GF-D8 (cell line): Measurements from ENCODE around the gene SYP.
"Not testable (repeated sequence)": the region's sequence is repeated elsewhere in the genome, so short reads cannot be mapped to it uniquely, and the experiment has no call there.

ENCODE experiments used
- DNase-seq: peaks from one replicate; lab custom pipeline; 2025; lab: John Stamatoyannopoulos, UW

SYP gene

GRCh38 chrX:49166914-49167739 is 32.9 kb downstream of the SYP start:
- peak; percentile 88 for DNase-seq

GRCh38 chrX:49165901-49166881 is 33.8 kb downstream of the SYP start:
- peak; percentile 76 for DNase-seq

- no peak for DNase-seq
Observed at GRCh38 chrX:49164589-49165360, 35.2 kb downstream of the SYP start.

- DNase-seq = peak; percentile 53
Observed at GRCh38 chrX:49163555-49164419, 36.2 kb downstream of the SYP start.

GRCh38 chrX:49162620-49163019 is 37.4 kb downstream of the SYP start, which contains the start of gene MAGIX:
MAGIX (plus strand) TSS chrX:49162758; CDS start chrX:49162890, 132 bp downstream.
- DNase-seq = no peak

GRCh38 chrX:49161632-49162031 is 38.4 kb downstream of the SYP start:
- DNase-seq = no peak

- no peak for DNase-seq
Observed at GRCh38 chrX:49160908-49161307, 39.1 kb downstream of the SYP start.

GRCh38 chrX:49157194-49157593 is 42.8 kb downstream of the SYP start:
- no peak for DNase-seq

- peak; percentile 42 for DNase-seq
Observed at GRCh38 chrX:49155900-49156837, 43.8 kb downstream of the SYP start.

- DNase-seq = peak; percentile 57
Observed at GRCh38 chrX:49155243-49155899, 44.6 kb downstream of the SYP start.

- no peak for DNase-seq
Observed at GRCh38 chrX:49153467-49153866, 46.5 kb downstream of the SYP start.

- not testable (repeated sequence) for DNase-seq
Observed at GRCh38 chrX:49149291-49149690, 50.7 kb downstream of the SYP start.

GRCh38 chrX:49148390-49149100 is 51.4 kb downstream of the SYP start:
- peak; percentile 13 for DNase-seq

GRCh38 chrX:49147936-49148335 is 52.1 kb downstream of the SYP start:
- DNase-seq = no peak

- no peak for DNase-seq
Observed at GRCh38 chrX:49147282-49147681, 52.7 kb downstream of the SYP start.

- DNase-seq = not testable (repeated sequence)
Observed at GRCh38 chrX:49143154-49143553, 56.8 kb downstream of the SYP start.

GRCh38 chrX:49142264-49142663 is 57.7 kb downstream of the SYP start:
- not testable (repeated sequence) for DNase-seq

GRCh38 chrX:49139713-49140112 is 60.3 kb downstream of the SYP start:
- no peak for DNase-seq
